ENCODE results near the gene POP7. TPM values are rescaled to one million over a fixed set of nuclear protein-coding genes. Genes with fewer than 3 reads are reported as not detected.

The POP7 gene
- total and polyA plus RNA-seq, 7 donors: 28.4 to 129 (median 44.4) TPM

GRCh38 chr7:100753750-100754149, 47.8 kb downstream of the POP7 start:
- Histone ChIP-seq H3K9me3 (no peaks in the 10 kb centered on the region), H3K27me3 (ENCODE audit: insufficient read depth in 3 of 3, low read length in 2 of 3) (peaks cover 0 to 30% (median 2%) of the 10 kb centered on the region in 3 donors), H3K36me3 (ENCODE audit: insufficient read depth in 1 of 2, low read depth in 1 of 2) (no peaks in the 10 kb centered on the region), H3K4me1 (no peaks in the 10 kb centered on the region), H3K4me3 (no peak overlapping the region), H3K27ac (no peak overlapping the region)
- TF ChIP-seq CTCF (IDR thresholded peaks at IDR 0.05): no peak
- intact Hi-C loops (cut with DNase I): no loop called here
- no peak for DNase-seq
- 74 to 80% (median 78%) methylated on average over 2 to 3 of the region's 3 CpGs for whole genome bisulfite sequencing, 3 donors
- ATAC-seq: no peak

Other genes with a start within 250 kb of the POP7 start
- not detected for gene SPACDR, start 241.9 kb upstream of the POP7 start, total RNA-seq
- under 1 TPM in 2 of 3 donors, not detected in 1; 0.17 to 0.25 TPM for gene SPACDR, start 241.9 kb upstream of the POP7 start, polyA plus RNA-seq
- gene TSC22D4, start 226.9 kb upstream of the POP7 start, total RNA-seq: 10 to 100 TPM; 15.7 to 23.6 (median 17.6) TPM
- 10 to 100 TPM; 16.4 to 24.8 (median 16.7) TPM for gene TSC22D4, start 226.9 kb upstream of the POP7 start, polyA plus RNA-seq
- under 1 TPM; 0.08 to 0.32 (median 0.12) TPM for gene NYAP1, start 222.2 kb upstream of the POP7 start, total RNA-seq
- gene NYAP1, start 222.2 kb upstream of the POP7 start, polyA plus RNA-seq: under 1 TPM; 0.12 to 0.23 (median 0.21) TPM
- 10 to 100 TPM in 1 of 4 donors, 1 to 10 TPM in 3; 5.3 to 14.7 (median 8.0) TPM for gene AGFG2, start 166.9 kb upstream of the POP7 start, total RNA-seq
- gene AGFG2, start 166.9 kb upstream of the POP7 start, polyA plus RNA-seq: 10 to 100 TPM in 1 of 3 donors, 1 to 10 TPM in 2; 4.8 to 12.6 (median 8.9) TPM
- gene SAP25, start 132.2 kb upstream of the POP7 start, total RNA-seq: 1 to 10 TPM in 1 of 4 donors, under 1 TPM in 2, not detected in 1; 0.59 to 1.9 (median 0.59) TPM
- gene SAP25, start 132.2 kb upstream of the POP7 start, polyA plus RNA-seq: under 1 TPM in 2 of 3 donors, not detected in 1; 0.21 to 0.40 TPM
- gene LRCH4, start 120.0 kb upstream of the POP7 start, total RNA-seq: 10 to 100 TPM; 32.5 to 41.5 (median 34.1) TPM
- 10 to 100 TPM; 16.7 to 35.2 (median 28.5) TPM for gene LRCH4, start 120.0 kb upstream of the POP7 start, polyA plus RNA-seq
- 1 to 10 TPM in 1 of 4 donors, under 1 TPM in 3; 0.13 to 1.1 (median 0.31) TPM for gene FBXO24, start 119.8 kb upstream of the POP7 start, total RNA-seq
- under 1 TPM; 0.18 to 0.55 (median 0.23) TPM for gene FBXO24, start 119.8 kb upstream of the POP7 start, polyA plus RNA-seq
- gene PCOLCE, start 103.8 kb upstream of the POP7 start, total RNA-seq: 10 to 100 TPM in 2 of 4 donors, 1 to 10 TPM in 2; 6.2 to 16.9 (median 9.7) TPM
- gene PCOLCE, start 103.8 kb upstream of the POP7 start, polyA plus RNA-seq: 10 to 100 TPM in 1 of 3 donors, 1 to 10 TPM in 2; 4.2 to 11.5 (median 7.7) TPM
- 1 to 10 TPM; 6.2 to 7.0 (median 6.4) TPM for gene MOSPD3, start 93.6 kb upstream of the POP7 start, total RNA-seq
- 10 to 100 TPM in 1 of 3 donors, 1 to 10 TPM in 2; 7.7 to 11.3 (median 7.9) TPM for gene MOSPD3, start 93.6 kb upstream of the POP7 start, polyA plus RNA-seq
- not detected for gene TFR2, start 64.6 kb upstream of the POP7 start, total RNA-seq
- gene TFR2, start 64.6 kb upstream of the POP7 start, polyA plus RNA-seq: under 1 TPM in 2 of 3 donors, not detected in 1; 0.04 to 0.36 TPM
- not detected for gene ACTL6B, start 49.7 kb upstream of the POP7 start, total RNA-seq
- gene ACTL6B, start 49.7 kb upstream of the POP7 start, polyA plus RNA-seq: under 1 TPM in 1 of 3 donors, not detected in 2; 0.03 TPM
- 100 to 1,000 TPM in 3 of 4 donors, 10 to 100 TPM in 1; 87.1 to 130 (median 121) TPM for gene GNB2, start 32.4 kb upstream of the POP7 start, total RNA-seq
- gene GNB2, start 32.4 kb upstream of the POP7 start, polyA plus RNA-seq: 100 to 1,000 TPM; 112 to 148 (median 117) TPM
- gene GIGYF1, start 11.9 kb upstream of the POP7 start, total RNA-seq: 10 to 100 TPM; 18.0 to 39.1 (median 23.9) TPM
- 10 to 100 TPM in 2 of 3 donors, 1 to 10 TPM in 1; 9.9 to 16.1 (median 10.5) TPM for gene GIGYF1, start 11.9 kb upstream of the POP7 start, polyA plus RNA-seq
- gene EPO, start 14.3 kb downstream of the POP7 start, total RNA-seq: not detected
- not detected for gene EPO, start 14.3 kb downstream of the POP7 start, polyA plus RNA-seq
- gene ZAN, start 27.5 kb downstream of the POP7 start, total RNA-seq: not detected
- not detected for gene ZAN, start 27.5 kb downstream of the POP7 start, polyA plus RNA-seq
- gene EPHB4, start 121.4 kb downstream of the POP7 start, total RNA-seq: 10 to 100 TPM; 10.3 to 13.9 (median 11.3) TPM
- gene EPHB4, start 121.4 kb downstream of the POP7 start, polyA plus RNA-seq: 1 to 10 TPM; 5.1 to 9.2 (median 5.1) TPM
- 1 to 10 TPM; 2.9 to 4.7 (median 3.9) TPM for gene SLC12A9, start 146.6 kb downstream of the POP7 start, total RNA-seq
- 1 to 10 TPM; 2.2 to 3.3 (median 2.5) TPM for gene SLC12A9, start 146.6 kb downstream of the POP7 start, polyA plus RNA-seq
- 1 to 10 TPM; 5.0 to 8.8 (median 6.8) TPM for gene TRIP6, start 161.3 kb downstream of the POP7 start, total RNA-seq
- 1 to 10 TPM; 4.3 to 7.1 (median 5.3) TPM for gene TRIP6, start 161.3 kb downstream of the POP7 start, polyA plus RNA-seq
- 10 to 100 TPM; 46.8 to 79.8 (median 61.0) TPM for gene SRRT, start 169.0 kb downstream of the POP7 start, total RNA-seq
- 10 to 100 TPM; 48.2 to 58.1 (median 51.2) TPM for gene SRRT, start 169.0 kb downstream of the POP7 start, polyA plus RNA-seq
- 1 to 10 TPM; 2.5 to 8.0 (median 6.0) TPM for gene UFSP1, start 183.6 kb downstream of the POP7 start, total RNA-seq
- 1 to 10 TPM; 3.7 to 7.6 (median 4.3) TPM for gene UFSP1, start 183.6 kb downstream of the POP7 start, polyA plus RNA-seq
- gene ACHE, start 189.8 kb downstream of the POP7 start, total RNA-seq: 10 to 100 TPM; 21.4 to 99.2 (median 36.8) TPM
- gene ACHE, start 189.8 kb downstream of the POP7 start, polyA plus RNA-seq: 10 to 100 TPM; 10.7 to 23.8 (median 14.2) TPM
- gene MUC3A, start 243.4 kb downstream of the POP7 start, total RNA-seq: under 1 TPM; 0.10 to 0.79 (median 0.30) TPM
- gene MUC3A, start 243.4 kb downstream of the POP7 start, polyA plus RNA-seq: under 1 TPM; 0.22 to 0.37 (median 0.30) TPM